CD4-positive, alpha-beta T cell treated with Interleukin-15 for 1 hour (primary cell): Measurements from ENCODE around the gene ZIM2.
"Not testable (repeated sequence)": the region's sequence is repeated elsewhere in the genome, so short reads cannot be mapped to it uniquely, and the experiment has no call there.

Experiments used
- DNase-seq: peaks from one replicate; pipeline ENCODE4 v3.0.0-alpha.2; 2020

ZIM2 gene

DNA sequence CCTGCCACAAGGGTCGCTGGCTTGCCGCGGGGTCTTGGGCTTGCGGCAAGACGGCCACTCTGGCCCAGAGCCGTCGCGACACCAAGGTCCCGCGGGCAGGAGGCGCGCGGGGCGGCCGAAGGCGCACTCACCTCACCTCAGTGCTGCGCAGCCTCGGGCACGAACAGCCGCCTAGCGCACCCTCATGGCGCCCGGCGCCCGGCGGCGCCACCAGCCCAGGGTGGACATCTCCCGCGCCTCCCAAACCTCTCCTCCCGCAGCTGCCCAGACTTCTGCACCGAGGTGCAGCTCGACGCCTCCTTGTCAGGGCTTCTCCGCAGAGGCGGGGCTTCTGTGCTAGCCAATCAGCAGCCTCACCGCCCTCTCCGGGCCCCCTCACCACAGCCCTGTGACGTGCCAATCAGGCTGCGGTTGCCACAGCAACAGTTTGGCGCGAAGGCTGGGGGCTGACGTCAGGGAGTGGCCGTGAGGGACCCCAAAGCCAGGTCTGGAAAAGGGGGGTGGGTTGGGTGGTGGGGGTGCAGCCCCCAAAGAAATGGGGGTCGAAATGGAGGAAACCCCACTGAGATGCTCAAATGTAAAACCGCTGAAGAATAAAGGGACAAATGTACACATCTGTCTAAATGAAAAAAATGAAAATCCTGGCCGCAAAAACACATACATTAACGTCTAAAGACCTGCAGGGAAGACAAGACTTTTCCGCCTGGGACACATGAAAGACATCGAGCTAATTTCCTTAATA lies at the start of gene ZIM2, which contains the start of gene PEG3:
ZIM2 (minus strand) TSS at position 276 of the 742 bp plus-strand sequence. CDS start 16,449 bp downstream, outside the sequence.
PEG3 (minus strand) TSS at position 276 of the 742 bp plus-strand sequence. CDS start 16,071 bp downstream, outside the sequence.
- DNase-seq: no peak

DNA sequence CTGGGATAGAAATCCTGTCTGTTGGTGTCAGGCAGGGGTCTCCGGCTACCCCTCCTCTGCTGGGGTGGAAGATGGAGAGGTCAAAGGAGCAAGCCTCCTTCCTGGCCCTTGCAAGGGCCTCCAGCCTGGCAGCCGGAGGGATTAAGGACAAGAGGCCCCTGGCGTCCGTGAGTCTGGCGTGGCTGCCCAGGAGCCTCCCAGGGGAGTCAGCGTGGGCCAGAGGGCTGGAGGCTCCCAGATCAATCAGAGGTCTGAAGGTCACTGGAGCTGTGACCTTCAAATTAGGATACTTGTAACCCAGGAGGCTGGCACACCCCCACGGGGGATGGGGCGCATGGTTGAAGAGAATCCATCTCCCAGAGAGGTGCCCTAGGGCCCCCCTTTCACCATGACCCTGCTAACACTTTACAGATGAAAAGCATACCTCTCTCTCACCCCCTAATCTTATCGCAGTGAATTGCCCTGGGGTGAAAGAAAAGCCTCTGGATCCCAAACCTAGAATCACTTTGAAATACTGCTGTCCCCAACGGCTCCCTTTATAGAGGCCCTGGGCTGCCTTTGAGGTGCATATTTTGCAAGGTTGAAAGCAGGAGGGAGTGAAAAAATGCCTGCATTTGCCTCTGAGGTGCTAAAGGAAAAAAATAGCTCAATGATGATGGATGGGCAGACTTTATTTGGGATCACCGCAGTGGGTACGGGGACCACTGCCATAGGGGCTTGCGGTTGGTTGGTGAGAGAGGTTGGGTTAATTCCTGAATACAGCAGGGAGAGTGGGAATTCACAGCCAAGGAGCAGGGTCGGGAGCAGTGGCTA lies 44.9 kb upstream of the ZIM2 start:
- DNase-seq: no peak

DNA sequence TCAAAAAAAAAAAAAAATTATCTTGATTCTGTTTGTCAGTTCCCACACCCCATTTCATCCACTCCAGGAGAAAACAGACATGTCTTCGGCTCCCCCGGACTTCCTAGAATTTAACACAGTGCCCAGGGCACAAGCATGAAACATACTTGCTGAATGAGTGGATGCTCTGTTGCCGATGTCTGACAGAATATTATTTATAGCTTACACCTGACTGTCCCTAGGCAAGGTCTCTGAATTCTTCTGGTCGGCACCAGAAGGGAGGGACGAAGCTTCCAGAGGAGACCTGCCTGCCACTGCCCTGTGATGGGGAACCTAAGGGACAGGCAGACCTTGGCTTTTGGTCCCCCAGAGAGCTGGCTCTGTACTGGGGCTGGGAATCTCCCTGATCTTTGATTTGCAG lies 43.9 kb upstream of the ZIM2 start:
- DNase-seq: no peak

DNA sequence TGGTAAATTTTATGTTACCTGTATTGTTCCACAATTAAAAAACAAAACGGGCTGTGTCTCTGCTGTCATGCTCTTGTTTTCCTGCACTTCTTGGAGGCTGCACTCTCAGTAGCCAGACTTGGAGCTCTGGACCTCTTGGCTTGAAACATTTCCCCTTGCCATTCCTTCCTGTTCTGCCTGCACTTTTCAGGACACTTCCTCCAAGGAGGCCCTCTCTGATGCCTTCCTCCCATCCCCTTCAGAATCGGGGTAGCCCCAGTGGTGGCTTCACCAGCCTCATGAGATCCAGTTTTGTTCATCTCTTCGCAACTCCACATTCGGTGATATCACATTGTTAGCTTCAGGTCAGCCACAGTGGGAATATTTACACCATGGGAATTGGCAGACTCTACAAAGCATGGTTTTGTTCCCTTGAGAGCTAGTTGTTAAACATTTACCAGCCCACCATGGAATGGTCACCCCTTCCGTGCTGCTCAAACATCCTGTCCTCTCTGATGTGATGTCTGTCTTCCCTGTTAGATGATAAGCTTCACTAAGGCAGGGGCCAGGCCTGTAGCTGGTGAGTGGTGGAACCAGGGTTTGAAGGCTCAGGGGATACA lies 40.2 kb upstream of the ZIM2 start:
- DNase-seq: no peak

DNA sequence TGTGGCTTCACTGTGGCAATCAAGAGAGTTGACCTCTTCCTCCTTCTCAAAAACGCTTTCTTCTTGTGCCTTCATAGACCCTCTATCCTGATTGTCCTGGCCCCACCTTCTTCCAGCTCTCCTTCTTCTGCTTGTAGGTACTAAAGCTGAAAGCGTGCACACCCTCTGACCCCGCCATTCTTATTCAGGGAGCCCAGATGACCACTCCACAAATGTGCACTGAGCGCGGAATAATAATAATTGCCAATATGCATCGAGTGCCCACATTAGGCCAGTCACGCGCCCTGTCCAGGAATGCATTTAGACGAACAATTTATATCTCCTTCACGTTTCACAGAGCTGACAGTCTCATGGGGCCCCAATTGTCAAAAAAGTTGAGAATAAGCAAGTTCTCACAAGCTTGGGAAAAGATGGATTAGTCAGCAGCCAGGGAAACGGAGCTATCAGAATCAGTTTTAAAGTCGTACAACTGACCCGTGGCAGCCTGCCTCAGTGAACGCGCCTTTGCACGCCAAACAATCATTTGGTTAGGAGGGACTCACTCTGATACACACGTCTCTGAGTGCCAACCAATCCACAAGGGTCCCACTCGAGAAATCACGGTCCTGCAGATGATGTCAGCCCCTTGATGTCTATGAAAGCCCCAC lies 36.7 kb upstream of the ZIM2 start:
- DNase-seq: no peak

DNA sequence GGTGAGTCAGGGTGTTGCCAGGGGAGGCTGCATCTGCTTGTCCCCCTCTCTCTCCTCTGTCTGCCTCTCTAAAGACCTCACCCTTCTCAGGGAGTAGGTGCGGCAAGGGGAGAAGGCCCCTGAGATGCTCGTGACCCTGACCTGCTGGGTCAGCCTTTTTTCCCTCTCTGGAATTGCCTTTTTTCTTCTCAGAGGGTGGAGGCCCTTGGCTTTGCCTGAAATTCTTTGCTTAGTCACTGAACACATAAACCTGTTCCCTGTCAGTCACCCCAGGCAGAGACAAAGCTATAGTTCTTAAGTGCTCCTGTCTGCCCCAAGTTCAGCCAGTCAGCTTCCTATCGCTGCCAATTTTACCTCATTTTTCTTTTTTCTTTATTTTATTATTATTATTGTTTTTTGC lies 35.2 kb upstream of the ZIM2 start:
- DNase-seq: no peak

DNA sequence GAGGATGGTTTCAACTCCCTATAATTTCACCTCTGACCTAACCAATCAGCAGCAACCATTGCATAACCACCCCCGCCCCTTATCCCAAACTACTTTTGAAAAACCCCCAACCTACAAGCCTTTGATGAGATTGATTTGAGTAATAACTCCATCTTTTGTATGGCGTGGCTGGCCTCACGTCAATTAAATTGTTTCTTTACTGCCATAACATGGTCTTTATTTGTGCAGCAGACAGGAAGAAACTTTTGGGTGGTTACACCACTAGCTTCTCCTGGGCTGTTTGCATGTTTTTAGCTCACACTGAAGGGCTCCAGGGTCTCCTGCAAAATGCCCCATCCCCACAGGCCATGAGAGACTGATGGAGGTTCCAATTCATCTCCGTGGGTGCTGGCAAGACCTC lies 34.0 kb upstream of the ZIM2 start:
- no peak for DNase-seq

DNA sequence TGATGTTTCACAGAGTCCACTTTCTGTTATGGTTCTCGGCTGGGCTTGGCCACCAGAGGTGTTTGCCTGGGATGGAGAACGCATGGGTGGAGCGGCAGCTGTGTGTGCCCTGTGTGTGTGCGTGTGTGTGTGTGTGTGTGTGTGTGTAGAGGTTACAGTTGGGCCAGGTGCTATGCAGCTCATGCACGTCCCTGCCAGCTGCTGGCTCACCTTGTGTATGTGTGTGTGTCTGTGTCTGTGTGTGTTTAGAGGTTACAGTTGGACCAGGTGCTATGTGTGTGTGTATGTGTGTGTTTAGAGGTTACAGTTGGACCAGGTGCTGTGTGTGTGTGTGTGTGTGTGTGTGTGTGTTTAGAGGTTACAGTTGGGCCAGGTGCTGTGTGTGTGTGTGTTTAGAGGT lies 33.0 kb upstream of the ZIM2 start:
- DNase-seq: no peak

DNA sequence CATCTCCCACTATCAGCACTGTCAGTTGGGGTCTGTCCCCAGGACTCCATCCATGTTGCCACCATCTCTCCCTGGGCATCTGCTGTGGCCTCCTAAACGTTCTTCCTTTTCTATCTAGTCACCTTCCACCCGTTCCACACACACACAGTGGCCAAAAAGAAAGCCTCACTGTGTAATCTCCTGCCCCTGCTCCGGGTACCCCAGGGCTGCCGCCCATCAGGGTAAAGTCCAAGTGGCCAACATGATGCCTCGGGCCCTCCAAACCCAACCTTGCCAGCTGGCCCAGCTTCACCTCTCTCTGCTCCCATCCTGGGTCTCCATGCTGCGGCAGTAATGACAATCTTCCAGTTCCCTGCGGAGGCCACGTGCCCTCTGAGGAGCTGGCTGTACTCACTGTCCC lies 29.4 kb upstream of the ZIM2 start:
- no peak for DNase-seq

DNA sequence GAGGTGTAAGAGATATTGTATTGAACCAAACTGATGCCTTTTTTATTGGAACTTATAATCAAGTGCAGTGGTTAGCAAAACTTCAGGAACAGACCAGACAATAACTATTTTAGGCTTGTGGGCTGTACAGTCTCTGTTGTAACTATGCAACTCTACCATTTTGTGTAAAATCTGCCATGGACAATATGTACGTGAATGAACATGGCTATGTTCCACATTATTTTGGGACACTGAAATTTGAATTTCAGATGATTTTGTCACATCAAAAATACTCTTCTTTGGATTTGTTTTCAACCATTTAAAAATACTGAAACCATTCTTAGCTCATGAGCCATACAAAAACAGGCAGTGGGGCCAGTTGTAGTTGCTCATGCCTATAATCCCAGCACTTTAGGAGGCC lies 27.9 kb upstream of the ZIM2 start:
- no peak for DNase-seq

DNA sequence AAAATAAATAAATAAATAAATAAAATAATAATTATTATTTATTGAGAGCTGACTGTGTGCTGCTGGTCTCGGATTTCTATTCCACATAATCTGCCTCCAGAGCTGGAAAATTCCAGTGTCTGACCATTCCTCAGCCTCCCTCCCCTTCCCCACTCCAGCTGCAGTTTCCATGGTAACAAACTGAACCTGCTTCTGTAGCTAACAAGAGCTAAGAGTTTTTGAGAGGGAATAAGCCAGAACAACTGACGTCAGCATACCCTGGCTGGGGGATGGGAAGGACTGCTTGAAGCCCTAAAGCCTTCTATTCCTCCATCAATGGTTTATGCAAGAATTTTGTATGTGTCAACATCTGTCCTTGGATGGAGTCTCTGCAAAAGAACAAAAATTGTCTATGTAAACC lies 26.0 kb upstream of the ZIM2 start:
- no peak for DNase-seq

DNA sequence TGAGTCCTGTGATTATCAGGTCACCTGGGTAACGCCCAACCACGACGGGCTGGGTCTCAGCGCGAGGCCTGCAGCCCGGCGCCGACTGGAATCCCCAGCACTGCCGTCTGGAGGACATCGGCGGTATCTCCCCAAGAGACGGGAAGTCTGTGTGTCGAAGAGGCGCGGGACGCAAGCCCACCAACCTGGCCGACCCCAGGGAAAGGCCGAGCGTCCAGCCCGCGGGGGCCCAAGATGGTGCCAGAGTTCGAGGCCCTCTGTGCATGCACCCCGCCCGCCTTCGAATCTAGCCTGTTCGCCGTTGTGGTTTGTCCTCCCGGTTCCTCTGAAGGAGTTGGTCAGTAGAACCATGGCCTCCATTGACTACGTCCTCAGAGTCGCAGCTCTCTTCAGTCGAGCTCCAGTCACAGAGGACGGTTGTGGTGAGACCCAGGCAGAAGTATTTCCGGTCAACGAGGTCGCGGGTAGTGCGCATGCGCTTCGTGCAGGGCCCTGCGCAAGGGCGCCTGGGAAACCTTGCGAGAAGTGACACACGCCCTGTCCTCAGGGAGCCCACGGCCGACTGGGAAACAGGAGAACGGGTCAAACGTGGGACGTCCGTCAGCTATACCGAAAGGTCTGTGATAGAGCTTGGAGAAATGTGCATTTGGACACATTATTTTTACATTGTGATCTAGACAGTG lies 24.1 kb upstream of the ZIM2 start:
- no peak for DNase-seq

DNA sequence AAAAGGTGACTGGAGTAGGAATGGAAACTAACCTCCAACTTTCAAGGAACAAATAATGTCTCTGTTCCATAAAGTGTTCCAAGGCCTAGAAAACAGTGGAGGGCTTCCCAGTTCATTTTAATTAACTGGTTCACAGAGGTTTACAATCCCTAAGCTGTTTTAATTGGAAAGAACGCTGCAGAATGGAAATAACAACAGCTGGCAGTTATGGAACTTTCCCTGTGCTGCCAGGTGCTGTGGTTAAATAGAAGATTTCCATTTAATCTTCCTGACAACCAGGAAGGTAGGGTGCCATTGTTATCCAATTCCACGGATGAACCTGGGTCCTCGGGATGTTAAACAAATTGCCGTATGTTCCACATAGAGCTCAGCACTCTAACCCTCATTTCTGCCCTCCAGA lies 22.2 kb upstream of the ZIM2 start:
- DNase-seq: no peak

DNA sequence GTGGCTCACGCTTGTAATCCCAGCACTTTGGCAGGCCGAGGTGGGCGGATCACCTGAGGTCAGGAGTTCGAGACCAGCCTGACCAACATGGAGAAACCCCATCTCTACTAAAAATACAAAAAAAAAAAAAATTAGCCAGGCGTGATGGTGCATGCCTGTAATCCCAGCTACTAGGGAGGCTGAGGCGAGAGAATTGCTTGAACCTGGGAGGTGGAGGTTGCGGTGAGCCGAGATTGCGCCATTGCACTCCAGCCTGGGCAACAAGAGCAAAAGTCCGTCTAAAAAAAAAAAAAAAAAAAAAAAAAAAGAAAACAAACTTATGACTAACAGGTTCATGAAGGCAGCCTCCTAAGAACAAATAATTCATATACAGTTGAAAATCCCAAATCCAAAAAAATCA lies 19.9 kb upstream of the ZIM2 start:
- not testable (repeated sequence) for DNase-seq

DNA sequence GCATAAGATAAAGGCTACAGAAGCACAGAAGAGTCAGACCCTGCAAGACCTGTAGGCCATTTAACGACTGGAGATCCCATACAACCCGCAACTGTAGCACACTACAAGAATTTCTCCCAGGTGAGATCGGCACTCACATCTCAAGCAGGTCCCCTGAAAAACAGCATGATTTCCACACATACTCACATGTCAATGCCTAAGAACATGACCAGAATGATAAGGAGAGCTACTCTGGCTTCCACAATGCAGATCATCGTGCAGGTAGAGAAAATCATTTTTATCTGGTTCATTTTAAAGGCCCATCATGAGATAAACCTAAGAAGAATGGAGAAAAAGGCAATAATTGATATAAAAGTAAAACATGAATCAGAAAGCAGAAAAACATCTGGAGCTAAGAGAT lies 17.5 kb upstream of the ZIM2 start:
- DNase-seq: no peak

DNA sequence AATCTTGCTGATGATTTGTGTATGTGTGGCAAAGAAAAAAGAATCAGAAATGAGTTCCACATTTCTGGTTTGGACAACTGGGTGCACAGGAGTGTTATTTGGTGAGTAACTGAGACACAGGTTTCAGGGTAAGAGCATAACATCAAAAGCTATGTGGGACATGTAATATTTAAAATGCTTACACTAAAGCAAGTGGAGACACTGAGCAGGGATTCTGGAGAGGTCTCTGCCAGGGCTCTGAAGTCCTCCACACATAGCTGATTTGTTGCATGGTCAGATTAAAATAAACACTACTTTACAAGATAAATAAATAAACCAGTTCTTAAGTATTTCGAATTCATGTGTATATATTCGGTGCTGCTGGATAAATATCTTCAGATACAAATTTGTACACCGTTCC lies 16.3 kb upstream of the ZIM2 start:
- DNase-seq: no peak

DNA sequence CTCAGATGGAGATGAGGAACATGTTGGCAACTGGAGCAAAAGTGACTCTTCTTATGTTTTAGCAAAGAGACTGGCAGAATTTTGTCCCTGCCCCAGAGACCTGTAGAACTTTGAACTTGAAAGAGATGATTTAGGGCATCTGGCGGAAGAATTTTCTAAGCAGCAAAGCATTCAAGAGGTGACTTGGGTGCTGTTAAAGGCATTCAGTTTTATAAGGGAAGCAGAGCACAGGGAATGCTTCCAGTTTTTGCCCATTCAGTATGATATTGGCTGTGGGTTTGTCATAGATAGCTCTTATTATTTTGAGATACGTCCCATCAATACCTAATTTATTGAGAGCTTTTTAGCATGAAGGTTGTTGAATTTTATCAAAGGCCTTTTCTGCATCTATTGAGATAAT lies 11.8 kb upstream of the ZIM2 start:
- not testable (repeated sequence) for DNase-seq

DNA sequence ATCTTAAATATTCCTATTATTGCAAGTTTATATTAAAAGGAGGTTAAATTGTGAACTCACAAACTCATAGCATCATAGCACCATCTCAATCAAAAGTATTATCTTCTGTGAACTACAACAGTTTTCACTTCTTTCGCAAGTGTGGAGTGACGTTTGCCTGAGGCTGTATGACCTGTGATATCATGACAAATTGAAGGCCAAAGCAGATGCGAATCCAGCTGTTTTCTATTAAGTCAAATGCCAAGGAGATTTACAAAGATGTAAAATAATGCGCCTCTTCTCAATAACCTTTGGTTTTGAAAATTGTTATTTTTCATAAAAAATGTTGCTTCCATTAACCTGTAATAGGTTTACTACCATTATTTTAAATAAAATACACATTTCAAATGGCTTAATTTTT lies 7.6 kb upstream of the ZIM2 start:
- DNase-seq: no peak

DNA sequence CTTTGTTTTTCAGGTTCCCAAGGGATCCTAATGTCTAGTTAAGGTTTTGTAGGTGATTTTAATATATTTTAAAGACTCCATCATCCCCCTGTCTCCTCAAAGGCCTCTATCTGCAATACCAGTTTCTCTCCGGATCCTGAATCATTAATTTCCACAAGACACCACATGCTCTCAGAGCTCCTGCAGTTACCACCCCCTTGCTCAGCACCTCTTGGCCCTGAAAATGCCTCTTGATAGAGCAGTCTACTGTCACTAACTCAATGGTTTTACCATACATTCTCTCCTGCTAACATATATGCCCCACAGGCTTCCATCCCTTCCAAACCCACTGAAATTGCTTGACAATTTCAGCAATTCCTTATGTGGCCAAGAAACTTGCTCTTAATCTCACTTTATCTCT lies 1.9 kb upstream of the ZIM2 start:
- DNase-seq: no peak

DNA sequence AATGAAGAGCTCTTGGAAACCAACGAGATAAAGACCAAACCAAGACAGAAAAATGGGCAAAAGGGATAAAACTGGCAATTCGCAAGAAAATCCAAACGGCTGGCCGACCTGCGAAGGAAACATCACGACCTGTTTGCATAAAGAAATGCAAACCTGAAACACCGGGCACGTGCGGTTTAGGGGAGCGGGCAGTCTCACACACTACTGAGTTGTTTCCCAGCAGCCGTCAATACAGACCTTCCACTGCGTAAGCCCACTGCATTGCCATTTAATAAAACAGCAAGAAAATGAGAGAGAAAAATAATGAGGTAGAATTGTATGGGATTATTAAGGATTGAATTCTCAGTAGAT lies 642 bp upstream of the ZIM2 start:
- DNase-seq: no peak

DNA sequence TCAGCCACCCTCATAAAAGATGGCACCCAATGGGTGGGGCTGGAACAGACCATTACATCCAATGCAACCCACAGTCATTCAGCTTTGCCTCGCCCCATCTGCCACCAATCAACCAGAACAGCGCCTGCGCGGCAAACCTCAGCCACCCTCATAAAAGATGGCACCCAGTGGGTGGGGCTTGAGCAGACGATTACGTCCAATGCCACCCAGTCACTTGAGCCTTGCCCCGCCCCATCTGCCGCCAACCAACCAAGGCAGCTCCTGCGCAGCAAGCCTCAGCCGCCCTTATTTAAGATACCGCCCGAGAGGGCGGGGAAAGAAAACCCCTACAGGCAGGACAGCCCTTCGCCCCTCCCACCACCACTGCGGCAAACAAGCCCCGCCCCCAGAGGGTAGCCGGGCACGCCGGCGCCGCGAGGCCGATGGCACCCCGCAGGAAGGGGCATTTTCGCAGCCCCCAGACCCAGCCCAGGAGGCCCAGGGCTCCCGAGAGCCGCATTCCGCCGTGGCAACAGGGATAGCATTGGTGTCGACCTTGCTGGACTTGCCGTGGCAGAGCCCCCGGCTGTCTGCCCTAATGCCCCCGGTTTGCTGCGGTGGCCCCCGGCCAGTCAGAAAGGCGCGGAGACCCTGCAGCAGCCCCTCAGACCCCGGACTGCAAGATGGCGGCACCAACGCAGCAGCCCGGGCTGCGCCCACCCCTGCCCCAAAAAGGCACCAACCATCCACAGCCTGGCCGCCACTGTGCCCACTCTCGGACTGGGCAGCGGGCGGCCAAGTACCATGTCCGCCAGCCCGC lies 675 bp downstream of the ZIM2 start:
- peak; percentile 66 for DNase-seq
